Measurements from ENCODE around the gene ROR1.

ROR1 gene

DNA sequence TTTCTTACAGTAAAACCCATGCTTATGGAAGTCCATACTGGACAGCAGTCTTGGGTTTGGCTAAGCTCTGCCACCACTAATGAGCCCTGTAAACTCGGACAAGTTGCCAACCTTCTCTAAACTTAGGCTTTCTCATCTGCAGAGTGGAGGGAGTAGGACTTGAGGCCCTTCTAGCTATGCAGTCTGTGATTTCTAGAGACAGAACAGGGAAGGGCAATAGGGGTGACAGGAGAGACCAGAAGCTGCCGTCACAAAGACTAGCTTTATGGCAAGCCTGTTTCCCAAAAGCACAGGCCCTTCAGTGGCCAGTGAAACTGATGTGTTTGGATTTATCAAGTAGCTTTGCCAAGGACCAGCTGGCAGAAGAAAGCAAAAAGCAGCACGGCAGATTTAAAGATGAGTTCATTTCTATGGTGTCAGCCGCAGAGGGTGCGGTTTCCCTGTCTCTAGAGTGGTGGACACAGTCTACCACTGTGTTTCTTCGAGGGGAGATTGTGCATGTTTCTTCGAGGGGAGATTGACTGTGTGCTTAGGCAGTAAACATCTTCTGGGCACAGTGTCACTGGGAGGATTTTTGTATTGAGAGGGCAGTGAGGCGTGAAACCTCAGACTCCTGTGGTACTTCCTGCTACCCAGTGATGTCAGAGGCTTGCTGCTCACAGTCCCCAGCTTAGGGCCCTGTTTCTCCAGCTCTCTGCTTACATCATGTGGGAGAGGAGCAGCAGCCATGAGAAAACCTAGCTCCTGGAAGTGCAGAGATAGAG, 119.0 kb downstream of the ROR1 start:
- no peak overlapping the region for H3K4me3 ChIP-seq (ENCODE audit: low read length)
- peak; percentile 55 for DNase-seq (ENCODE audit: low read depth)
- TF ChIP-seq, protein P1, sequence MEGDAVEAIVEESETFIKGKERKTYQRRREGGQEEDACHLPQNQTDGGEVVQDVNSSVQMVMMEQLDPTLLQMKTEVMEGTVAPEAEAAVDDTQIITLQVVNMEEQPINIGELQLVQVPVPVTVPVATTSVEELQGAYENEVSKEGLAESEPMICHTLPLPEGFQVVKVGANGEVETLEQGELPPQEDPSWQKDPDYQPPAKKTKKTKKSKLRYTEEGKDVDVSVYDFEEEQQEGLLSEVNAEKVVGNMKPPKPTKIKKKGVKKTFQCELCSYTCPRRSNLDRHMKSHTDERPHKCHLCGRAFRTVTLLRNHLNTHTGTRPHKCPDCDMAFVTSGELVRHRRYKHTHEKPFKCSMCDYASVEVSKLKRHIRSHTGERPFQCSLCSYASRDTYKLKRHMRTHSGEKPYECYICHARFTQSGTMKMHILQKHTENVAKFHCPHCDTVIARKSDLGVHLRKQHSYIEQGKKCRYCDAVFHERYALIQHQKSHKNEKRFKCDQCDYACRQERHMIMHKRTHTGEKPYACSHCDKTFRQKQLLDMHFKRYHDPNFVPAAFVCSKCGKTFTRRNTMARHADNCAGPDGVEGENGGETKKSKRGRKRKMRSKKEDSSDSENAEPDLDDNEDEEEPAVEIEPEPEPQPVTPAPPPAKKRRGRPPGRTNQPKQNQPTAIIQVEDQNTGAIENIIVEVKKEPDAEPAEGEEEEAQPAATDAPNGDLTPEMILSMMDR (IDR thresholded peaks at IDR 0.05; ENCODE audit: insufficient read depth, low read depth, low read length, missing control alignments) = no peak

DNA sequence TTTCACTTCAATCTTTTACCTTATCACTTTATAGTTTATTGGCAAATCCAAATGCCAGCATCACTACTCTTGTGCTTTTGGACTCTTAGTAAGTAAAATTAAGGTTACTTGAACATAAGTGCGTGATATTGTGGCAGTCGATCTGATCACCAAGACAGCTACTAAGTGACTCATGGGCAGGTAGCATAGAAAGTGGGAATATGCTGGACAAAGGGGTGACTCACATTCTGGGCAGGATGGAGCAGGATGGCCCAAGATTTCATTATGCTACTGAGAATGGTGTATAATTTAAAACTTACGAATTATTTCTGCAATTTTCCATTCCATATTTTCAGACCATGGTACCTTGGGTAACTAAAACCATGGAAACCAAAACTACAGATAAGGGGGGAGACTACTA, 120.2 kb downstream of the ROR1 start:
- H3K4me3 ChIP-seq (ENCODE audit: low read length) = no peak overlapping the region
- TF ChIP-seq, protein P1 (IDR thresholded peaks at IDR 0.05; ENCODE audit: insufficient read depth, low read depth, low read length, missing control alignments) = no peak
- peak; percentile 89 for DNase-seq (ENCODE audit: low read depth)

DNA sequence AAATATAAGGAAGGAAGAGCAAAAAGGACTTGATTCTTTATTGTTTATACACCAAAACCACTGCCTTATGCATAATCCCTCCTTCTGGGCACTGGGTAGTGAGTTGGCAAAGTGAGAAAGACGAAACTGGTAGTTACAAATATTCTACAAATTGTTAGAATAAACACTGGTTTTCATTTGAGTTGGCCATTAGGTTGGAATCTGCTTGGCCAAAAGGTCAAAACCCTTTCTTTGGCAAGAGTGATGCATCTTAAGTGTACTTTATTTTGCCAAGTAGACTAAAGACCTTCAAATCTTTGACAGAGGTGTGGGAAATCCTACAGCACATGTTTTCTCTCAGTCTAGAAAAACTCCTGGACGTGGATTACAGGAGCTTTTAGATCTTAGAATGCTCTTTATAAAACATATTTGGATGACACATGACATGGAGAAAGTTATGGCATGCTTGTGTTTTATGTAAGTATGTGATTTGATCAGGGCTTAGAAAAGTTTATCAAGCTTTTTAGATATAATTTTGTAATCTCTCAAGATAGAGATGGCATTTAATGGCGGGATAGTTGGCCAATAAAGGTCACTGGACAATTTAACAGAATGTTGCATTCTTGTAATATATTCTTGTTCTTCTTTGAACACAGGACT, 120.9 kb downstream of the ROR1 start:
- TF ChIP-seq, protein P1 (IDR thresholded peaks at IDR 0.05; ENCODE audit: insufficient read depth, low read depth, low read length, missing control alignments) = no peak
- DNase-seq (ENCODE audit: low read depth) = no peak
- H3K4me3 ChIP-seq (ENCODE audit: low read length) = no peak overlapping the region

DNA sequence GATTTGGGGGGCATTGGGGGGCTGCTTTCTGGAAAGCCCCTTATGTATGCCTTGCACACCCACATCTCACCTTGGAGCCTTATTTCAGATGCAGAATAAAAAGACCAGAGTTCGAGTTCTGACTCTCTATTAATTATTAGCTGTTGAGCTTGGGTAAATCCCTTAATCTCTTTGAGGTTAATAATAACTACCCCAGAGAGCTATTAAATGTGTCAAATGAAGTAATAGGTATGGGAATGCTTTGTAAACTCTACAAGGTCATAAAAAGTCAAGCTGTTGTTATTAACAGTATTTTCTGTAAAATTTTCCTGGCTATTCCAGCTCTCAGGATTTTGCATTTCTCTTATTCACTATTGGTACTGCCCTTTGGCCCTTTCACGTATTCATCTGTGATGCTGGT, 122.9 kb downstream of the ROR1 start:
- no peak for DNase-seq (ENCODE audit: low read depth)
- H3K4me3 ChIP-seq (ENCODE audit: low read length) = no peak overlapping the region
- TF ChIP-seq, protein P1 (IDR thresholded peaks at IDR 0.05; ENCODE audit: insufficient read depth, low read depth, low read length, missing control alignments) = no peak

DNA sequence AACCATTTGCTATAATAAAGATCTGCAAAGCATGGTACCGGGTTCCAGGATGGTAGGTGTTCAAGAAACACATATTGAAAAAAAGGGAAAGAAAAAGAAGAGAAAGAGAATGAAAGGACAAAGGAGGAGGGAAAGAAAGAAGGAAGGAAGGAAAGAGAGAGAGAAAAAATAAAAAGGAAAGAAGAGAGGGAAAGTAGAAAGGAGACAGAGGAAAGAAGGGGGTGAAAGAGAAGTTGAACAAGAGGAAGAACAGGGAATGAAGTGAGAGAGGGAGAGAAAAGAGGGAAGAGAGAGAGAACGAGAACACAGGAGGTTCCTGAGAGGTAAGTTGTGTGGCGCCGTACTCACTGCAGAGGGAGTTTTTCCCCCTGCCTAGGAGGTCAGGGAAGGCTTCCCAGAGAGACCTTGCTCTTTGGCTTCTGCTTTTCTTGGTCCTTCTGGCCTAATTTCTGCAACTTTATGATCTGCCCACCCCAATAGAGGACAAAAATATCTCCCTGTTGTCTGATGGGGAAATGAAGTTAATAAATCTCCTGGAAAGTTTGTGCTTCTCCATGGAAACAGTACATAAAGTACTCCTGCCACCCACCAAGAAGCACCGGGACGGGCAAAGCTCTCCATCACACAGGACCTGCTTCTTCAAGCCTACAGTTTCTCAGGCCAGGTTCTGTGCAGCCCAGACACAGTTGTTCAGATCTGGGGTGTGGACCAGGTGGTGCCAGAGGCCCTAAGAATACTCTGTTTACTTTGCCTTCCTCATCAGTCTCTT, 124.8 kb downstream of the ROR1 start:
- H3K4me3 ChIP-seq (ENCODE audit: low read length) = no peak overlapping the region
- TF ChIP-seq, protein P1 (IDR thresholded peaks at IDR 0.05; ENCODE audit: insufficient read depth, low read depth, low read length, missing control alignments) = no peak
- no peak for DNase-seq (ENCODE audit: low read depth)

DNA sequence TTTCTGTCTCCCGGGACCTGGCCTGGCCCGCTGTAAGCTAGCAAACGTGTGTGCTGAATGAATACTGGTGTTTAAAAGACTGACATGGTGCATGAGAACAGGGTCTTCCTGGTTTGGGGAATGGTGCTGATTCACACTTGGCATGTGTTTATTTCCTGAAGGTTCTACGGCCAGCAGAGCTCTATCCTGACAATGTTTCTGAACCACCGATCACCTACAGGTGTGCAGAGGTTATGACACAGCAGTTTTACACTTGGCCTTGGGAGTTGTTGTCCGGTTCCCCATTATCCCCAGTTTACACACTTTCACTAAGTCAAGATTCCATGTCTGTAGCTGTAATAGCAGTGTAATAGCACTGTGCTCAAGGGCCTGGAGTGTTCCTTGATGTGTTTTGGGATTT, 127.3 kb downstream of the ROR1 start:
- no peak for DNase-seq (ENCODE audit: low read depth)
- H3K4me3 ChIP-seq (ENCODE audit: low read length) = no peak overlapping the region
- TF ChIP-seq, protein P1 (IDR thresholded peaks at IDR 0.05; ENCODE audit: insufficient read depth, low read depth, low read length, missing control alignments) = no peak

Measured in epithelial cell of esophagus (primary cell).